IPS DF 6.9 (cell line): ENCODE measurements around the gene STPG2.

Experiments
- DNase-seq: peaks from one replicate; pipeline ENCODE4 v3.0.0-alpha.2; 2013; ENCODE audit warnings: low read depth, low spot score
- H3K27ac ChIP-seq: one replicate; pipeline ENCODE4 v1.5.1; 2013; ENCODE audit warnings: low read length, control low read depth
- H3K27me3 ChIP-seq: 2 replicates; pipeline ENCODE4 v1.6.1; 2013; ENCODE audit warnings: mild to moderate bottlenecking, low read length; ENCODE audit not compliant: control insufficient read depth, insufficient read depth
- H3K36me3 ChIP-seq: 2 replicates; pipeline ENCODE4 v1.6.1; 2013; ENCODE audit warnings: low read length; ENCODE audit not compliant: control insufficient read depth, insufficient read depth
- H3K4me1 ChIP-seq: 2 replicates; pipeline ENCODE4 v1.6.1; 2013; ENCODE audit warnings: low read length; ENCODE audit not compliant: control insufficient read depth, insufficient read depth
- H3K4me3 ChIP-seq: 2 replicates; pipeline ENCODE4 v1.5.1; 2013; ENCODE audit warnings: mild to moderate bottlenecking, low read length
- H3K9me3 ChIP-seq: 2 replicates; pipeline ENCODE4 v1.6.1; 2013; ENCODE audit warnings: low read length, inconsistent platforms; ENCODE audit not compliant: control insufficient read depth, insufficient read depth
- WGBS: extraction: QIAGEN DNeasy Blood & Tissue Kit; methylation state at CpG from one replicate; pipeline ENCODE4 v1.1.7; 2013; ENCODE audit warnings: mixed read lengths, missing lambda C conversion rate; ENCODE audit not compliant: insufficient read length, insufficient coverage; 5-methylcytosine and 5-hydroxymethylcytosine counted together

STPG2 gene

GRCh38 chr4:98094118-98094517, 49.2 kb downstream of the STPG2 start:
- H3K4me3 ChIP-seq = no peak overlapping the region
- WGBS = no CpG with 5 or more reads among the region's 2 CpGs

GRCh38 chr4:98093662-98094061, 49.6 kb downstream of the STPG2 start:
- no peak overlapping the region for H3K27ac ChIP-seq
- no peak for DNase-seq
- no peak overlapping the region for H3K4me3 ChIP-seq
- no CpG with 5 or more reads among the region's 2 CpGs for WGBS
- H3K27me3 ChIP-seq = no peaks in the 10 kb centered on the region
- no peaks in the 10 kb centered on the region for H3K36me3 ChIP-seq
- no peaks in the 10 kb centered on the region for H3K4me1 ChIP-seq
- H3K9me3 ChIP-seq = no peaks in the 10 kb centered on the region

More at GRCh38 chr4:98094118-98094517, 49.2 kb downstream of the STPG2 start:
- Histone ChIP-seq H3K4me1 (no peaks in the 10 kb centered on the region), H3K9me3 (no peaks in the 10 kb centered on the region), H3K27me3 (no peaks in the 10 kb centered on the region), H3K36me3 (no peaks in the 10 kb centered on the region), H3K27ac (no peak overlapping the region)
- no peak for DNase-seq

- no peak overlapping the region for H3K4me3 ChIP-seq
- H3K4me1 ChIP-seq = no peaks in the 10 kb centered on the region
- no peaks in the 10 kb centered on the region for H3K9me3 ChIP-seq
- no CpG with 5 or more reads among the region's 2 CpGs for WGBS
- no peaks in the 10 kb centered on the region for H3K36me3 ChIP-seq
- DNase-seq = no peak
- H3K27me3 ChIP-seq = no peaks in the 10 kb centered on the region
- H3K27ac ChIP-seq = no peak overlapping the region
Measured at GRCh38 chr4:98092833-98093439, 50.3 kb downstream of the STPG2 start.

GRCh38 chr4:98081936-98082335, 61.3 kb downstream of the STPG2 start:
- Histone ChIP-seq H3K9me3 (no peaks in the 10 kb centered on the region), H3K27ac (no peak overlapping the region), H3K27me3 (no peaks in the 10 kb centered on the region), H3K4me3 (no peak overlapping the region), H3K4me1 (no peaks in the 10 kb centered on the region), H3K36me3 (no peaks in the 10 kb centered on the region)
- DNase-seq = no peak
- no CpG with 5 or more reads among the region's 2 CpGs for WGBS

- WGBS = no CpG with 5 or more reads among the region's 2 CpGs
- Histone ChIP-seq H3K4me1 (no peaks in the 10 kb centered on the region), H3K4me3 (no peak overlapping the region), H3K36me3 (no peaks in the 10 kb centered on the region), H3K27me3 (no peaks in the 10 kb centered on the region), H3K27ac (no peak overlapping the region), H3K9me3 (no peaks in the 10 kb centered on the region)
- DNase-seq = no peak
Measured at GRCh38 chr4:98068495-98068894, 74.8 kb downstream of the STPG2 start.

GRCh38 chr4:98055800-98056501, 87.3 kb downstream of the STPG2 start:
- no peaks in the 10 kb centered on the region for H3K36me3 ChIP-seq

GRCh38 chr4:98046665-98047064, 96.6 kb downstream of the STPG2 start:
- Histone ChIP-seq H3K27ac (no peak overlapping the region), H3K36me3 (no peaks in the 10 kb centered on the region), H3K4me3 (no peak overlapping the region), H3K27me3 (no peaks in the 10 kb centered on the region), H3K4me1 (no peaks in the 10 kb centered on the region), H3K9me3 (no peaks in the 10 kb centered on the region)
- DNase-seq = no peak
- no CpG with 5 or more reads among the region's 1 CpG for WGBS

More at GRCh38 chr4:98055800-98056501, 87.3 kb downstream of the STPG2 start:
- H3K27ac ChIP-seq = no peak overlapping the region
- H3K4me1 ChIP-seq = no peaks in the 10 kb centered on the region
- H3K27me3 ChIP-seq = no peaks in the 10 kb centered on the region
- no peaks in the 10 kb centered on the region for H3K9me3 ChIP-seq
- no CpG with 5 or more reads among the region's 7 CpGs for WGBS
- DNase-seq = no peak
- no peak overlapping the region for H3K4me3 ChIP-seq

- H3K4me1 ChIP-seq = no peaks in the 10 kb centered on the region
- H3K27me3 ChIP-seq = no peaks in the 10 kb centered on the region
- H3K27ac ChIP-seq = no peak overlapping the region
- no peak for DNase-seq
- no peaks in the 10 kb centered on the region for H3K36me3 ChIP-seq
- H3K9me3 ChIP-seq = no peaks in the 10 kb centered on the region
- H3K4me3 ChIP-seq = no peak overlapping the region
- no CpG with 5 or more reads among the region's 1 CpG for WGBS
Measured at GRCh38 chr4:98030059-98030458, 113.2 kb downstream of the STPG2 start.

GRCh38 chr4:98027827-98028226, 115.4 kb downstream of the STPG2 start:
- Histone ChIP-seq H3K36me3 (no peaks in the 10 kb centered on the region), H3K27ac (no peak overlapping the region), H3K27me3 (no peaks in the 10 kb centered on the region), H3K4me3 (no peak overlapping the region), H3K4me1 (no peaks in the 10 kb centered on the region), H3K9me3 (no peaks in the 10 kb centered on the region)
- no peak for DNase-seq
- WGBS = no CpG with 5 or more reads among the region's 2 CpGs

- no CpG with 5 or more reads among the region's 3 CpGs for WGBS
- H3K27ac ChIP-seq = no peak overlapping the region
Measured at GRCh38 chr4:98026362-98026761, 116.9 kb downstream of the STPG2 start.

More at GRCh38 chr4:98026362-98026761, 116.9 kb downstream of the STPG2 start:
- Histone ChIP-seq H3K9me3 (no peaks in the 10 kb centered on the region), H3K4me3 (no peak overlapping the region), H3K36me3 (no peaks in the 10 kb centered on the region), H3K4me1 (no peaks in the 10 kb centered on the region), H3K27me3 (no peaks in the 10 kb centered on the region)
- no peak for DNase-seq
